ENCODE data around the gene TVP23A.
"Not testable (repeated sequence)": the region's sequence is repeated elsewhere in the genome, so short reads cannot be mapped to it uniquely, and the experiment has no call there.

TVP23A gene

DNA sequence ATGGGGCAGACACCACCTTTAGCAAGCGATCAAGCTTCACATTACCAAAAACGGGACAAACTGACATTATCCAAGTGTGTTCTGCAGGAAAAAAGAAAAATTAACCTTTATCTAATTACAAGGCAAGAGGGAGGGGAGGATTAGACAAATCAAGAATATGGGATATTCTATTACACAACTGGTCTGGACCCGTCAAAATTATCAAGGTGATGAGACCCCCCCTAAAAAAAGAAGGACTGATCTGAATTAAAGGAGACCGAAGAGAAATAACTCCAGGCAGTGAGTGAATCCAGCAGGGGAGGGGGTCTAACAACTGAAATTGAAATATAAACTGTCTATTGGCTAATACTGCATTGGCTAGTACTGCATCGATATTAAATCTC is 75.4 kb downstream of the TVP23A start:
- Mint-ChIP-seq H3K36me3 (ENCODE audit: low read depth) (peaks cover 1% of the 10 kb centered on the region), H3K4me3 (peak overlapping the region; percentile 89)

GRCh38 chr16:10741844-10742243 is 76.8 kb downstream of the TVP23A start:
- no peak for TF ChIP-seq CTCF (IDR thresholded peaks at IDR 0.05)
- no peak overlapping the region for H3K27ac Mint-ChIP-seq
- no peaks in the 10 kb centered on the region for H3K9me3 Mint-ChIP-seq
- H3K36me3 Mint-ChIP-seq (ENCODE audit: low read depth), result no peaks in the 10 kb centered on the region
- peaks cover 9% of the 10 kb centered on the region for H3K27me3 Mint-ChIP-seq (ENCODE audit: low read depth, poor library complexity)
- DNase-seq, result no peak
- H3K4me1 Mint-ChIP-seq, result peaks cover 89% of the 10 kb centered on the region
- no peak overlapping the region for H3K4me3 Mint-ChIP-seq

More for the DNA sequence above, 75.4 kb downstream of the TVP23A start:
- Mint-ChIP-seq H3K27ac (peak overlapping the region; percentile 99), H3K27me3 (ENCODE audit: low read depth, poor library complexity) (peaks cover 6% of the 10 kb centered on the region), H3K9me3 (no peaks in the 10 kb centered on the region), H3K4me1 (peaks cover 77% of the 10 kb centered on the region)
- no peak for TF ChIP-seq CTCF (IDR thresholded peaks at IDR 0.05)
- no peak for DNase-seq

DNA sequence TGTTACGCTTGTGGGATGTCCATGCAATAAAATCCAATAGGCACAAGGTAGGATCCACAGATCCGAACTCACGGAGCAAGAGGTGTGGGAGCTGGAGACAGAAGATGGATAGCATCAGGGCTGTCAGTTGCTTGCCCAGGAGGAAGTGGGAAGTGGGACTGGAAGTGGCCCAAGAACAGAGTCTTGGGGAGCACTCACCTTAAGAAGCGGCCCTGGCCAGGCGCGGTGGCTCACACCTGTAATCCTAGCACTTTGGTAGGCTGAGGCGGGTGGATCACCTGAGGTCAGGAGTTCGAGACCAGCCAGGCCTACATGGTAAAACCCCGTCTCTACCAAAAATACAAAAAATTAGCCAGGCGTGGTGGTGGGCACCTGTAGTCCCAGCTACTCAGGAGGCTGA is 77.3 kb downstream of the TVP23A start:
- not testable (repeated sequence) for H3K36me3 Mint-ChIP-seq (ENCODE audit: low read depth); DNase-seq; H3K27me3 Mint-ChIP-seq (ENCODE audit: low read depth, poor library complexity); H3K9me3 Mint-ChIP-seq
- Mint-ChIP-seq H3K27ac (peak overlapping the region; percentile 95), H3K4me3 (peak overlapping the region; percentile 52), H3K4me1 (peaks cover 84% of the 10 kb centered on the region)

GRCh38 chr16:10740845-10741208 is 77.8 kb downstream of the TVP23A start:
- TF ChIP-seq CTCF (IDR thresholded peaks at IDR 0.05), result no peak
- Mint-ChIP-seq H3K9me3 (no peaks in the 10 kb centered on the region), H3K4me1 (peaks cover 80% of the 10 kb centered on the region), H3K27ac (peak overlapping the region; percentile 95), H3K27me3 (ENCODE audit: low read depth, poor library complexity) (peaks cover 9% of the 10 kb centered on the region), H3K36me3 (ENCODE audit: low read depth) (no peaks in the 10 kb centered on the region), H3K4me3 (peak overlapping the region; percentile 52)
- no peak for DNase-seq

DNA sequence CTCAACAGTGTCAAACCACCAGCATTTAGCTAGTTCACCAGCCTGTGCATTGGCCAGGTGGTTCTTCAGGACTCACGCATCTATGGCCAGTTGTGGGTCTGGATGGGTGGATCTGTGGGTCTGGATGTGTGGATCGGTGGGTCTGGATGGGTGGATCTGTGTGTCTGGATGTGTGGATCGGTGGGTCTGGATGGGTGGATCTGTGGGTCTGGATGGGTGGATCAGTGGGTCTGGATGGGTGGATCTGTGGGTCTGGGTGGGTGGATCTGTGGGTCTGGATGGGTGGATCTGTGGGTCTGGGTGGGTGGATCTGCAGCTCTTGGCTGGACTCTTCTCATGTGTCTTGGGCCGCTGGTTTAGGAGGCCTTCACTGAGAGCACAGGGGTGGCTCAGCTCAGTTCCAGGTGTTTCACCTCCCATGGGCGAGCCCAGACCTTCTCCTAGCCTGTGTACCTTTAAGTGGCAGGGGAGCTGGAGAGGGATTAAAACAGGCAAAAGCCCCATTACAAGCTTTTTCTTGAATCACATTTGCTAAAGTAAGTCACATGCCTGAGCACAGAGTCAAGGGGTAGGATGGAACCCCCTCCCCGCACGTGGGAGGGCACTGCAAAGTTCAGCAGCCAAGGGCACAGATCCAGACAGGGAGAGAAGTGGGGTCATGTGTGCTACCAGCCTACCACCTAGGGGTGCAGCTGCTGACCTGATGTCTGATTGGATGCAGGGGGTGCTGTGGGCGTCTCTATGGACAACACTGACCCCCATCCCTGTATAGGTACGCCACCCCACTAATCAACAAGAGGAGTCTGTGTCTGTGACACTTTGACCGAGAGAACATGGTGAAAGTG is 78.4 kb downstream of the TVP23A start:
- H3K36me3 Mint-ChIP-seq (ENCODE audit: low read depth), result no peaks in the 10 kb centered on the region
- H3K4me3 Mint-ChIP-seq, result peak overlapping the region; percentile 14
- H3K9me3 Mint-ChIP-seq, result no peaks in the 10 kb centered on the region
- TF ChIP-seq CTCF (IDR thresholded peaks at IDR 0.05), result no peak
- DNase-seq, result no peak
- peaks cover 9% of the 10 kb centered on the region for H3K27me3 Mint-ChIP-seq (ENCODE audit: low read depth, poor library complexity)
- peaks cover 74% of the 10 kb centered on the region for H3K4me1 Mint-ChIP-seq
- peak overlapping the region; percentile 95 for H3K27ac Mint-ChIP-seq

- Mint-ChIP-seq H3K4me3 (no peak overlapping the region), H3K27me3 (ENCODE audit: low read depth, poor library complexity) (peaks cover 6% of the 10 kb centered on the region), H3K9me3 (peaks cover under 1% of the 10 kb centered on the region), H3K27ac (peak overlapping the region; percentile 52), H3K36me3 (ENCODE audit: low read depth) (peaks cover 1% of the 10 kb centered on the region), H3K4me1 (peaks cover 60% of the 10 kb centered on the region)
- DNase-seq, result no peak
- no peak for TF ChIP-seq CTCF (IDR thresholded peaks at IDR 0.05)
Measured at GRCh38 chr16:10738231-10739077, 80.1 kb downstream of the TVP23A start.

All from nephron progenitor cell (in vitro differentiated cells).